GM12878 (cell line): ENCODE measurements around the gene NXN.

Experiments used
- ATF2 ChIP-seq: IDR thresholded peaks from 2 replicates; pipeline ENCODE4 v1.6.1; 2012; ENCODE audit warnings: low read length, inconsistent platforms
- BCL11A ChIP-seq: IDR thresholded peaks from 2 replicates; pipeline ENCODE4 v1.6.1; 2011; ENCODE audit warnings: low read depth, low read length
- CTCF ChIP-seq, 3 experiments: IDR thresholded peaks in 2 of 3; conservative IDR thresholded peaks in 1 of 3; 2 replicates each; pipeline ENCODE4 v1.5.1; 2011; ENCODE audit warnings: low read depth in 3 of 3, low read length in 3 of 3, mild to moderate bottlenecking in 3 of 3, control low read depth in 2 of 3, moderate library complexity in 2 of 3, inconsistent platforms in 1 of 3, mixed read lengths in 1 of 3; ENCODE audit not compliant: control insufficient read depth in 2 of 3, insufficient read depth in 1 of 3; ENCODE audit errors: extremely low read depth in 1 of 3
- E2F4 ChIP-seq: IDR thresholded peaks from 2 replicates; pipeline ENCODE4 v1.6.1; 2012; ENCODE audit warnings: low read depth, low read length, improper control_type of control experiment
- EZH2 ChIP-seq: IDR thresholded peaks from 2 replicates; pipeline ENCODE4 v1.6.1; 2012; ENCODE audit warnings: low read depth, mild to moderate bottlenecking, control low read depth, inconsistent platforms, low read length, borderline replicate concordance; ENCODE audit not compliant: control insufficient read depth
- GABPA ChIP-seq: IDR thresholded peaks from 2 replicates; pipeline ENCODE4 v1.6.1; 2014; ENCODE audit warnings: antibody characterized with exemption, low read depth, mild to moderate bottlenecking, inconsistent platforms
- HDAC2 ChIP-seq: fragments of 200-600 bp; sonication (generic); IDR thresholded peaks from 2 replicates; pipeline ENCODE4 v1.6.1; 2017
- MAX ChIP-seq: IDR thresholded peaks from 2 replicates; pipeline ENCODE4 v1.6.1; 2012; ENCODE audit warnings: low read depth, low read length, improper control_type of control experiment
- NFYB ChIP-seq: IDR thresholded peaks from 2 replicates; pipeline ENCODE4 v1.6.1; 2011; ENCODE audit warnings: low read depth, mild to moderate bottlenecking, low read length, improper control_type of control experiment, moderate library complexity; ENCODE audit not compliant: insufficient read depth
- NR2C2 ChIP-seq: IDR thresholded peaks from 2 replicates; pipeline ENCODE4 v1.6.1; 2011; ENCODE audit warnings: borderline replicate concordance, low read depth; ENCODE audit not compliant: control insufficient read depth, insufficient read length
- POLR2A ChIP-seq: IDR thresholded peaks from 2 replicates; pipeline ENCODE4 v1.6.1; 2011; ENCODE audit warnings: low read depth, mild to moderate bottlenecking, low read length
- TAF1 ChIP-seq: IDR thresholded peaks from 2 replicates; pipeline ENCODE4 v1.6.1; 2011; ENCODE audit warnings: mild to moderate bottlenecking, low read depth, low read length, borderline replicate concordance
- TCF7 ChIP-seq: IDR thresholded peaks from 2 replicates; pipeline ENCODE4 v1.6.1; 2014; ENCODE audit warnings: antibody characterized with exemption, borderline replicate concordance

GRCh38 chr17:789160-789840 lies 190.3 kb downstream of the NXN start:
- TF ChIP-seq NR2C2 (no peak), CTCF (IDR thresholded peaks at IDR 0.05 in 2 of 3, conservative IDR thresholded peaks at IDR 0.05 in 1 of 3; ENCODE audit: control insufficient read depth in 2 of 3, extremely low read depth in 1 of 3, insufficient read depth in 1 of 3, low read depth in 3 of 3, low read length in 3 of 3) (no peak), GABPA (no peak), EZH2 (no peak), TAF1 (no peak), E2F4 (no peak), MAX (no peak), BCL11A (no peak), TCF7 (no peak), ATF2 (no peak), NFYB (no peak), HDAC2 (no peak), POLR2A (no peak)
